Esophagus muscularis mucosa (tissue), 4 donors: ENCODE measurements around the gene RCBTB1.

Source experiments
- CTCF ChIP-seq, 3 experiments: fragments of 200-600 bp in 2 of 3; fragments of 450-650 bp in 1 of 3; sonication (generic) in 2 of 3; IDR thresholded peaks; one replicate each; pipeline ENCODE4 v1.5.1; 2017 to 2019; ENCODE audit warnings: antibody characterized with exemption in 3 of 3, mild to moderate bottlenecking in 2 of 3, moderate library complexity in 1 of 3
- EP300 ChIP-seq: sonication (generic); formaldehyde crosslinking; IDR thresholded peaks from one replicate; pipeline ENCODE4 v1.6.1; 2017; ENCODE audit warnings: antibody characterized with exemption
- POLR2A ChIP-seq: fragments of 450-650 bp; IDR thresholded peaks from one replicate; pipeline ENCODE4 v1.6.1; 2017; ENCODE audit warnings: antibody characterized with exemption, moderate library complexity, mild to moderate bottlenecking, low read depth
- POLR2AphosphoS5 ChIP-seq, 2 donors: sonication (generic); formaldehyde crosslinking; IDR thresholded peaks; one replicate each; pipeline ENCODE4 v1.6.1; 2017; ENCODE audit warnings: antibody characterized with exemption in 2 of 2

GRCh38 chr13:49530457-49530856, 54.9 kb downstream of the RCBTB1 start:
- TF ChIP-seq POLR2A (no peak), CTCF (IDR thresholded peaks at IDR 0.05) (no peak), EP300 (no peak), POLR2AphosphoS5 (IDR thresholded peaks at IDR 0.05) (no peak)
